ENCODE results near the gene DIPK2A.

DIPK2A gene, protein sequence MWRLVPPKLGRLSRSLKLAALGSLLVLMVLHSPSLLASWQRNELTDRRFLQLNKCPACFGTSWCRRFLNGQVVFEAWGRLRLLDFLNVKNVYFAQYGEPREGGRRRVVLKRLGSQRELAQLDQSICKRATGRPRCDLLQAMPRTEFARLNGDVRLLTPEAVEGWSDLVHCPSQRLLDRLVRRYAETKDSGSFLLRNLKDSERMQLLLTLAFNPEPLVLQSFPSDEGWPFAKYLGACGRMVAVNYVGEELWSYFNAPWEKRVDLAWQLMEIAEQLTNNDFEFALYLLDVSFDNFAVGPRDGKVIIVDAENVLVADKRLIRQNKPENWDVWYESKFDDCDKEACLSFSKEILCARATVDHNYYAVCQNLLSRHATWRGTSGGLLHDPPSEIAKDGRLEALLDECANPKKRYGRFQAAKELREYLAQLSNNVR

DNA sequence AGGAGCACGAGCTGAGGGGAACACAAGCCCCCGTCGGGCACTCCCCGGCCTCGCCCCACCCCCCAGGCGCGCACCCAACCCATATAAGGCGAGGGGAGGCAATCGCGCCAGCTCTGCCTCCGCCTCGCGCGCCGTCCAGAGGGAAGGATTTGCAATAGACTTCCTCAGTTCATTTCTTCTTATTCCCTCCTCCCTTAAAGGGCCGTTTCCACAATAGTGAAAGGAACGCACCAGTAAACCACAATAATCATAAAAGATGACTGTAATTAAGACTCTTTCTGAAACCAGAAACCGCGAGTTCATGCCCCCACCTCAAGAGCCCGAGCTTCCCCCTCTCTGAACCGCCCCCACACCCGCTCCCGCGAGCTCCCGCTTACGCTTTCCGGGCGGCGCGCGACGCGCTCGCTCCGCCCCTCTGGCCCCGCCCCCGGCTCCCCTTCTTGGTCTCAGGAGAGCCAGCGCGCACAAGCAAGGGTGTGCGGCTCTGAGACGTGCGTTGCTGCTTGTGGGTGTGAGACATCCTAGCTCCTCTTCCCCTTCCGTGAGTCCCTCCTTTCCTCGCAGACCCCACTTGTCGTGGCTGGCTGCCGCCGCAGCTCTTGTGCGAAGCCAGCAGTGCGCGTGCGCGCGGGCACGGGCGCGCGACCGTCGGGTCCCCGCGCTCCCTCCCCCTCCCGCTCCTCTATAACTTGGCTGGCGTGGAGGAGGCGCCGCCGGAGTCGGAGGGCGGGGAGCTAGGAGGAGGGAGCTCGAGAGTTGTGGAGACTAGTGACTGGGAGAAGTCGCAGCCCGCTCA is at the start of gene DIPK2A:
DIPK2A (plus strand) TSS at position 465 of the 796 bp plus-strand sequence. CDS start 510 bp downstream, outside the sequence.
- peak; percentile 91 for DNase-seq (ENCODE audit: low spot score)

DNA sequence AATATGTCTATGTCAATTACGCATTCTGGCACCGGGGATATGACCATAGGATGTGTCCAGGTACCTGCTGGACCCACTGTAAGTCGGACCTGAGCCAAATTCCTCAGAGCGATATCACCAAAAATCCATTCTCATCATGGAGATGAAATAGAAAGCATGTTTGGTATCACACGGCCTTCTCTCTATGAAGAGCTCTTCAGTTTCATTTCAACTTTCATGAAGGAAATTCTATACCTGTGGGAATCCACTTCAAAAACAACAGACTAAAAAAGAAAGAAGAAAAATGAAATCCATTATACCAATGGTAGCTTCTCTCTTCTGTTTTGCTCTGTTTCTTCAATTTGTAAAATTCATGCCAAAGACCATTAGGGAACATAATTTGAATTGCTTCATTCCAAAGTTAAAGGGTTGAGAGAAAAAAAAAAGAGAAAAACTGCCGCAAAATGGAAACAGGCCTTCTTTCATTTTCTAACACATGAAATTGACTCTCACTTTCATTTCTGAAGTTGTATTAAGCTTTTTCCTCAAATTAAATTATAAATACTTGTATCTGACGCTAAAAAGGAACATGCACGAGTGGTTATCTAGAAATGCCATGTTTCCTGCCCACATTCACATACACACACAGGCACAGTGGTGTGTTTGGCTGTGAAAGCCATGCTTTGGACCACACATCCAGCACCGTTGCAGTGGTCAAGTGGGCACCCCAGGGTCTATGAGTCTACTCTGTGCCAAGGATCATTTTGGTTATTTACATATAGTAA is 46.9 kb upstream of the DIPK2A start:
- DNase-seq (ENCODE audit: low spot score): no peak

DNA sequence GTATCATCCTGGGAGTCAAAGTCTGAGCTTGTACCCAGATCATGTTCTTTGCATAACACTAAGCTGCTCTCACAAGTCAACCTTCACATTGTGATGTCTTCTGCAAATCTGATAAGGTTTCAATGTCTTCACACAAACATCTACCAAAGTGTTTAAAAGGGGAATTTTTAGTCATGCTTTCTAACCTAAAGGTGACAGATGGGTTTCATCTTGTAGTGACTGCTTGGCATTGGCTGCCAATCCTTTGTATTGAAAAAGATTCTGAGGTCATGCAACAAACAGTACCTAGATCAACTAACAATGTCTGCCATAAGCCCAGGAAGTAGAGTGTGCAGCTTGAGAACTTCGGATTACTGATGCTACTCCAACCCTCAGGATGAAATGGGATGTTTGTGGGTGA is 43.6 kb upstream of the DIPK2A start:
- no peak for DNase-seq (ENCODE audit: low spot score)

DNA sequence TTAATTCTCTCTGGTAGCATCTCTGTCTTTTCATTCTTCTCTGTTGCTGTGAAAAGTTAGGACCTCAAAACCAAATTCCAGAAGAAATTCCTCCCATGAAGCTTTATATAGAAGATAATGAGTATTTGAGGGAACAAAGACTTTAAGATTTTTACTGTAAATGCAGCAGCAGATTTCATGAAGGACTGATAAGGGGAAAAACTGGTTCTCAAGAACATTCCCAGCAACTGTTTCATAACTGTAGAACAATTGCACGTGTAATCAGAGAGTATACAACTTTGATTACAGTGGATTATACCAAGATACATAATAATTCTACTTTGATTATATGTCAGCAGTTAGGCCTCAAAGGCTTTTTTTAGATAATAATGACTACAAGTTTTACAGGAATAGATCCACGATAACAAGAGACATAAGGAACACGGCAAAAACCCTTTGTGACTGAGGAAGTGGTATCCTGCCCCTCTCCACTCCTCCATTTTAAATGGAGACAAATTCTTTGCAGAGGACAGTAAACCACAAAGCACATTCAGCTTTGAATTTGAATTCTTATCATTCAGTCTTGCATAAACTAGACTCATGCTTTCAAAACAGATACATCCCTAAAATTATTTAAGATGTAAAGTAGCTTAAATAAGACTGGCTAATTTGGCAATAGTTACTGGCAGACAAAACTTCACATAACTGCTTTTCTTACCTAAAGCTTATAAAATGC is 42.9 kb upstream of the DIPK2A start:
- DNase-seq (ENCODE audit: low spot score): no peak

DNA sequence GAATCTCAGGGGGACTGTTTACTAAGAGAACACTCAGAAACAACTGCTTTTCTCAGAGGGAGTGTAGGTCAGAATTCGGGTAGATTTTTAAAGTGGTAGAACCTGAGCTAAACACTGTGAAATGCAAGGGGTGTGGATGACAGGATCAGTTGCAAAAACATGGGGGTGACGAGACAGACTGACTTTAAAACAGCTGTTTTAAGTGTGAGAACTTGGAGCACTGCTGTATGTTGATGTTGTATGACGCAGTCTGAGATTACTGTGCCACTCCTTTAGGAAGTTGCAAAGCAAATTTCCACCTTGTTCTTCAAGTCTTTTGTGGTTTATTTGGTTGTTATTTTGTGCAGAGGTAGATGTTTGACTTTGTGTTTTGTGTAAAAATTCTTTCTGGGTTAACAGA is 36.8 kb upstream of the DIPK2A start:
- DNase-seq (ENCODE audit: low spot score): no peak

DNA sequence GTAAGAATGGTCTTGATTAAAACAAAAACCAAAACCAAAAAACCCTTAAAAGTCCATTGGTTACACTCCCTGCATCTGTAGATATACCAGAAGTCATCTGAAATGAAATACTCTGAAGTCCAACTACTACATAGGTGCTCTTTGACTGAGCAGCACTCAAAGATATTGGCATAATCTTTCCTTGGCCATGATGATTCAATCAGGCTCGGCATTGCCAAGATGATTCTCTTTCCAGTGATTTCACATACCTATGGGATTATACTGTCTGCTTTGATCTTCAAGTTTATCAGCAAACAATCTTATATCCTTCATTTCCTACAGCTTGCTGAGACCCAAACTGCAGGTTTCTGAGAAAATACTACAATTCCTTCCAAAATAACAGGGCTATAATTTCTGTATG is 35.9 kb upstream of the DIPK2A start:
- DNase-seq (ENCODE audit: low spot score): no peak

DNA sequence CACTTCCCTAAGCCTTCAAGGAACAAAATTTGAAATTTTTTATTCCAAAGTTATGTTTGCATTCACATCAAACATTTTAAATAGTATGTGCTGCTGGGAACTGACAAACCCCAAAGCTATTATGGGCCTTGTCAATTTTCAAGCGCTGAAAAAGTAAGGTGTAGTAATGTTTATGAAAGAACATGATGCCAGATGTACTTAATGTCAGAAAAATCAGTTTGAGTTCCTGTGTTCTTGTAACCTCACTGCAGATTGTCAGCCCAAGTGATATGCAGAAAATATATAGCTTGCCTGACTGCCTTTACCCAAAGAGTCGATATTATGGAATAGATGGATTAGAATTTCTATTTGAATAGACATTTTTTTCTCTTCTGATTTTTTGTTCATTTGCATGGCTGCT is 20.8 kb upstream of the DIPK2A start:
- no peak for DNase-seq (ENCODE audit: low spot score)

DNA sequence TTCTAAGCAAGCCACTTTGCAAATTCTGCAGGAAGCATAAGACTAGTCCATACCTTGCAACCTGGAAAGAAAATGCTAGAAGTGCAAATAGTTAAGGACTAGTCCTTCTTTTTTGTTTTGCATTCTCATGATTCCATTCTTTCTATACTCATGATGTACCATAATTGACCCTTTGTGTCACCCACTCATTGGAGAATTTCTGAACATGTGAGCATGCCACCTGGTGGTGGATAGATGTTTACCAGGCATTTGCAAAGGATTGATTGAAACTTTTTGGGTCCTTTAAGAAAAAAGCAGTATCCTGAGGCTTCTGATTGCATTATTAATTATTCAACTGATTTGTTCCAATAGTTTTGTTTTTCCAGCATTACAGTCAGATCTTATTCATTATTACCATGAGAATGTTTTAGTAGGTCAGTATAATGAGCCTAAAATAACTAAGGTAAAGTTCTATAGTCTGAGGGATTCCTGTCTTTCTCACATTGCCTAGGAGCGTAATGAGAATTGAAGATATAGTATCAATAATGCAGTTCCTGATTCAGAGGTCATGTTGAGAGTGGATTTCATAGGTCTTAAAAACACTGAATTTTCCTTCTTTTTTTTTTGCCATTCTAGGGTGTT is 20.2 kb upstream of the DIPK2A start:
- DNase-seq (ENCODE audit: low spot score): peak; percentile 56

DNA sequence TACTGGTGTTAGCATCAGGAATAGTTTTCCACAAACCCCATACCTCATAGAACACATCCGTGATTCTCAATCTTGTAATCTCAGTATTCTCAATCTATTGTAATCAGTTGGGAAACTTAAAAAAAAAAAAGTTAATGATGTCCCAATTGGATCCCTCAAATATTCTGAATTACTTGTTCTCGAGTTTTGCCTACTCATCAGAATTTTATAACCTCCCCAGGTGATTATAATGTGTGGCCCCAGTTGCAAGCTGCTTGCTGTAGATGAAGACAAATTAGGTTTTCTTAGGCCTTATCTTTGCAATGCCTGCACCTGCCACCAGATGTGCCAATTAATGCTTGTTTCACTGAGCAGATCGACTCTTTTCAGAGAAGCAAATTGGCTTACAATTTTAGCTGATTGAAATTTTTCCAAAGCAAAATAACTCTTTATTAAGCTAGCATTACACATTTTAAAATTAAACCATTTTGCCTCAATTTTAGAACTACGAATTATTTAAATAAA is 19.0 kb upstream of the DIPK2A start:
- no peak for DNase-seq (ENCODE audit: low spot score)

DNA sequence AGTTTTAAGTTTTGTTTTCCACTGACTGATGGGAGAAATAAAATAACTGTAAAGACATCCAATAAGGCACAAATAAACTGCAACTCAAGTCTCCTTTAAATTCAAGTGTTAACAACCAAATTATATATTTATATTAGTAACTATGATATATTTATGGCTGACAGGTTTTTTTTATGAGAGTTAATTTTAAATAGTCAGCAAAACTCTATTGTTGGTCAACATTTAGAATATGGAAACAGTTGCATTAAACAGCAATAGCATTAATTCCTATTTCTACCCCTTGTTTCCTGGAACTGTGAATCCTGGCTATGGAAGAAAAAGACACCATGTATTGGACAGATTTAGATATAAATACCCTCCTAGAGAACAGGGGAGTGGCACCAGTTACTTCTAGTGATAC is 16.5 kb upstream of the DIPK2A start:
- DNase-seq (ENCODE audit: low spot score): no peak

DNA sequence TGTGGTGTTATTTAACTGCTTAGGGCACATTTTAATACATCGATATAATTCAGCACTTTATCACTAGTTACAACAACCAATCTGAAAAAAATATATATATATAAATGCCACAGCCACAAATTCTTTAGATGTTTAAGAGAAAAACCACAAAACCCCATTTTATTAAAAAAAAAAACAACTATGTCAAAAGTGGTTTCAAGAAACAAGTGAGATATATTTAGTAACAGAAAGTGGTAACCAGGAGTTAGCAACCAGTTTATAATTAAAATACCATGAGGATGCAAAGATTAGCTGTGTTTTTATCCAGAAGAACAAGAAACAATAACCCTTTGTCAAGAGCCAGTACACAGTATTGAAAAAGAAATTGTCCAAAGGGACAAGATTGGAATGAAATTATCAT is 14.8 kb upstream of the DIPK2A start:
- no peak for DNase-seq (ENCODE audit: low spot score)

DNA sequence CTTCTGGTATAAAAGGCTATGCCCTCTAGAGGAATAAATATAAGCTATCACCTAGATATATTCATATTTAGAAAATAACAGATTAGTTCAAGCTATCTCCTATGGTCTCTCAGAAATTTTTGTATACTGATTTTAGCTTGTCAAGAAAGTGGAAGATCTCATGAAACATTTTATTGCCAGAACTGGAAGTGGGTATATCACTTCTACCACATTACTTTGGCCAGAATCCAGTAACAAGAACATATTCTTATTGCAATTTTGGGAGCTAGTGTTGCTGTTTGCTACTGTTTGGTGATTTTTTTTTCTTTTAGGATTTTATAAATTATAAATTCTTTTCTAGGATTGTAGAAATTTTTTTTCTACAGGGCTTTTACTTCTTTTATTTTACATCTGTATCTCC is 14.2 kb upstream of the DIPK2A start:
- DNase-seq (ENCODE audit: low spot score): no peak

DNA sequence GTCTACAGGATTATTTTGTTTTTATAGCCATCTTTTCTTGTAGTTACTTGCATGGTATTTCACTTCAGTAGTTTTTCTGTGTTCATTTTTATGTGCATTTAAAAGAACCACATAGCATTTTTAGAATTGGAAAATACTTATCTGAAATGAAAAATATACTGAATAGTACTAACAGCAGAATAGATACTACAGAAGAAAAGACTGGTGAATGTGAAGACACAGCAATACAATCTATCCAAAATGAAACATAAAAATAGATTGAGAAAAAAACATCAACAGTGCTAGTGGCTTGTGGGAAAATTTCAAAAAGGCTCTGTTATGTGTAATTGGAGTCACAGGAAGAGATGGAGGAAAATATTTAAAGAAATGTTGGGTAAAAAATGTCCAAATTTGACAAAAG is 12.7 kb upstream of the DIPK2A start:
- DNase-seq (ENCODE audit: low spot score): no peak

DNA sequence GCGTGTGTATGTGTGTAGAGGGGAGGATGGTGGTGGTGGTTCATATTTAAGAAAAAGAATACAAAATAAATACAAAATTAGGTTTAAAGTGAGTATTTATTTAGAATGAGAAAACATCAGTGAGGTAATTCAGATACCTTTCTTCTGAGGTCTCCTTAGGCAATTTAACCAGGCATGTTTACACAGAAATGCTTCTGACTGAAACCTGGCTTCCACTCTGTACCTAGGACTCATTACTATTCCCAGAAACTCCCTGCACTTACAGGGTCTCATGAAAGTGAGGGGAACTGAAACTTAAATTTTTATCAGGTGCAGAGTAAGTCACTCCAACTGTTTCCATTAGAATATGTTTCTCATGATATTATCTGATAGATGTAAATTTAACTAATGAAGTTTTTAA is 10.3 kb upstream of the DIPK2A start:
- no peak for DNase-seq (ENCODE audit: low spot score)

DNA sequence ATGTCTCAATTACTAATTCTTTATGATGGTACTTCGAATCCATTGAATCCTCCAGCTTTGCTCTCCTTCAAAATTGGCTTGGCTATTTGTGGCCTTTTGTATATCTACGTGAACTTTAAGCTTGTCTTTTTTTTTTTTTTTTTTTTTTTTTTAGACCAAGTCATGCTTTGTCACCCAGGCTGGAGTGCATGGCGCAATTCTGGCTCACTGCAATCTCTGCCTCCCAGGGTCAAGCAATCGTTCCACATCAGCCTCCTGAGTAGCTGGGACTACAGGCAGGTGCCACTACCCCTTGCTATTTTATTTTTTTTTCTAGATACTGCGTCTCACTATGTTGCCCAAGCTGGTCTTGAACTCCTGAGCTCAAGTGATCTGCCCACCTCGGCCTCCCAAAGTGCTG is 7.7 kb upstream of the DIPK2A start:
- DNase-seq (ENCODE audit: low spot score): no peak

DNA sequence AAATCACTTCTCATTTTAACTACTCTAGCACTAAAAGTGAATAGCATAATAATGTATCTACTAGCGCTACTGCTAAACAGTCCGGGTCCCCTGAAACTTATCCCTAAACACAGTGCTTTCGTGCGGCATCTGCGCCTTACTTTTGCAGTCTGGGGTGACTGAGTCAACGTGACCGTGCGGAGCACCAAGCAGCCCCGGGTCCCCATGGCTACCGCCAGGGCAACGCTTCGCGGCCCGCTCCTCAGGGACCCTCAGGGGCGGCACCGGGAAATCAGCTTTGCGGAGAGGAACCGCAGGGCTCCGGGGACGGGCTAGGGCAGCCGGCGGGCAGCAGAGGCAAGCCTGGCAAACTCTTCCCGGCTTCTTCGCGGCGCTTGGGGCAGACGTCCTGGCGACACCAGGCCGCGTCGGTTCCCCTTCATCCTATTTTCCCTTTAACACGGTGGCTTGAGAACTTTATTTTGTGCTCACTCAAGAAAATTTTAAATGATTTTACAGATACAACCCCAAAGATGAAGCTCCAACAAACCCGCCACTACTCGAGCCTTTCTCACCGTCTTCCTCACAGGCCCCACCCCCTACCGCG is 757 bp upstream of the DIPK2A start:
- DNase-seq (ENCODE audit: low spot score): peak; percentile 78

DNA sequence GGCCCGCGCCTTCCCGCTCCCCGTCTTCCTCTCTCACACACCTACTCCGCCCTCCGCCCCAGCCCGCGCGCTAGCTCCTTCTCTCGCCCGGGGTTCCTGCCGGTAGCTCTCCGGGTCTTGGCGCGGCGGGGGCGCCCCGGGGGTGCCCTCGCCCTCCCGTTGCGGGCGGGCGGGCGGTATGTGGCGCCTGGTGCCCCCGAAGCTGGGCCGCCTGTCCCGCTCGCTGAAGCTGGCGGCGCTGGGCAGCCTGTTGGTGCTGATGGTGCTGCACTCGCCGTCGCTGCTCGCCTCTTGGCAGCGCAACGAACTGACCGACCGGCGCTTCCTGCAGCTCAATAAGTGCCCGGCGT is 507 bp downstream of the DIPK2A start:
- no peak for DNase-seq (ENCODE audit: low spot score)

DNA sequence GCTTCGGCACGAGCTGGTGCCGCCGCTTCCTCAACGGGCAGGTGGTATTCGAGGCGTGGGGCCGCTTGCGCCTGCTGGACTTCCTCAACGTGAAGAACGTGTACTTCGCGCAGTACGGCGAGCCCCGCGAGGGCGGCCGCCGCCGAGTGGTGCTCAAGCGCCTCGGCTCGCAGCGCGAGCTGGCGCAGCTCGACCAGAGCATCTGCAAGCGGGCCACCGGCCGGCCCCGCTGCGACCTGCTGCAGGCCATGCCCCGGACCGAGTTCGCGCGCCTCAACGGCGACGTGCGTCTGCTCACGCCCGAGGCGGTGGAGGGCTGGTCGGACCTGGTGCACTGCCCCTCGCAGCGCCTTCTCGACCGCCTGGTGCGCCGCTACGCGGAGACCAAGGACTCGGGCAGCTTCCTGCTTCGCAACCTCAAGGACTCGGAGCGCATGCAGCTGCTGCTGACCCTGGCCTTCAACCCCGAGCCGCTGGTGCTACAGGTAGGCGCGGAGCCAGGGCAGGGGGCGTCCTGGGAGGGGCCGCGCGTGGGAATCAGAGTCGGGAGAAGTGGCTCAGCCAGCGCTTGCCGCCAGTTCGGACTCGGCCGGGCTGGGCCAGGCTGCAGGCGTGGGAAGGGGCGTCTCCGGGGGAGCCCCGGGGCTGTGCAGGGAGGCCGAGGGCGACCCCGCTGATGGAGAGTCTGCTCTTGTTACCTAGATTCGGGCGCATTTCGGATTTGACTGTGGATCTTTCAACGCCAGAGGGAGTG is 1.1 kb downstream of the DIPK2A start:
- peak; percentile 72 for DNase-seq (ENCODE audit: low spot score)

DNA sequence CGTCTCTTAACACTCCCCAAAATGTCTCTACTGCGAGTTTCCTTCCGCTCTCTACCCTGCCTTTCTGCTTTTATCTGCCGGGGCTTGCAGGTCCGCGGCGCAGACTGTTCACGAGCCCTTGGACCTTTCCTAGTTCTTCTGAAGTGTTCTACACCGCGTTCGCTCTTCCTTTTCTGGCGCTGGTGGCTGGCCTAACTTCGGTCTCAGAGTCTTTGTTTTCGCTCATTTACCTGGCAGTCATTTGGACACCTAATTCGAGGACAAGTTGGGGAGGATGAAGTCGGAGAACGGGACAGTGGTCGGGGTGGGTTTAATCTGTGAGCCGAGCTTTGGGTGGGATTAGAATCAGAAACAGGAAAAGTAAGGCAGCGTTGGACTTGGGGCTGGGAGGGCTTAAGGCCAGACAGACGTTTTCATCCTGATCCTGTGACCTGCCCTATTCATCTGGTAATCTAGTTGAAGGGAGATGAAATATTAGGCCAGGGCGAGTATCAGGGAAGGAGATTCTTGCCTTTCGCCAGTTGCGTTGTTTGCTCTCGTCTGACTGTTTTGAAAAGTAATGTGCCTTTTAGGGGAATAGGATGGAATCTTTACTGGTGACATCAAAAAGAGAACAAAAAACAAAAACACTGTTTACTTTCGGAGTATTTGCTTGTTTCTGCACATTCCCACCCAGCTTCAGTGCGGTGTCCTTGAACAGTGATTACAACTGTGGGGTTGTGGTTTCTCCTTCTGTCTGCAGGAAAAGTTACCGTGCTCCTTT is 1.8 kb downstream of the DIPK2A start:
- DNase-seq (ENCODE audit: low spot score): peak; percentile 84

All from RKO (cell line).